MM.1S (cell line): ENCODE data around the gene SLC29A3.

Experiments
- EZH2 ChIP-seq: fragments of 300-600 bp; sonication (generic); optimal IDR thresholded peaks from 2 replicates; pipeline ENCODE3; 2017; ENCODE audit warnings: low read depth, mild to moderate bottlenecking, antibody characterized with exemption, low read length, mixed read lengths
- EZH2phosphoT487 ChIP-seq: fragments of 300-600 bp; sonication (generic); IDR thresholded peaks from 2 replicates; pipeline ENCODE4 v1.6.1; 2018; ENCODE audit warnings: antibody characterized with exemption, low read length
- TF ChIP-seq, protein P1 (sequence below): fragments of 300-600 bp; sonication (generic); IDR thresholded peaks from 2 replicates; pipeline ENCODE4 v1.5.1; 2016; ENCODE audit warnings: antibody characterized with exemption, low read length, mixed read lengths

DNA sequence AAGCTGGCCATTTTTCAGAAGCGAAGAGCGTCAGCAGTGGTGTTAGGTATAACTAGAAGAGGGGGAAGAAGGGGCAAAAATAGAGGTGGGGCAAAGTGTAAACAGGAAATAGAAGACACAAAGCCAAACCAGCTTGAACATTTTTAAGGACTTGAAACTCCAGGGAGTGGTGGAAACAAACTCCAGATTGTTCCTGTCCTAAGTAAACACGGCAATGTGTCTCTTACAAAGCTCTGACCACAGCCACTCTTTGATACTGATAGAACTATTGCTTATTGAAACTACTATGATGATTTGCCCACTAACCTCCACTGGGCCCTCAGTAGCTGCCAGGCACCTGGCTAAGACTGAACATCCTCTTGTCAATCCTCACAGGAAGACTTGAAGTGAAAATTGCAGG, 56.9 kb downstream of the SLC29A3 start:
- TF ChIP-seq EZH2 (no peak), EZH2phosphoT487 (no peak)
- TF ChIP-seq, protein P1, sequence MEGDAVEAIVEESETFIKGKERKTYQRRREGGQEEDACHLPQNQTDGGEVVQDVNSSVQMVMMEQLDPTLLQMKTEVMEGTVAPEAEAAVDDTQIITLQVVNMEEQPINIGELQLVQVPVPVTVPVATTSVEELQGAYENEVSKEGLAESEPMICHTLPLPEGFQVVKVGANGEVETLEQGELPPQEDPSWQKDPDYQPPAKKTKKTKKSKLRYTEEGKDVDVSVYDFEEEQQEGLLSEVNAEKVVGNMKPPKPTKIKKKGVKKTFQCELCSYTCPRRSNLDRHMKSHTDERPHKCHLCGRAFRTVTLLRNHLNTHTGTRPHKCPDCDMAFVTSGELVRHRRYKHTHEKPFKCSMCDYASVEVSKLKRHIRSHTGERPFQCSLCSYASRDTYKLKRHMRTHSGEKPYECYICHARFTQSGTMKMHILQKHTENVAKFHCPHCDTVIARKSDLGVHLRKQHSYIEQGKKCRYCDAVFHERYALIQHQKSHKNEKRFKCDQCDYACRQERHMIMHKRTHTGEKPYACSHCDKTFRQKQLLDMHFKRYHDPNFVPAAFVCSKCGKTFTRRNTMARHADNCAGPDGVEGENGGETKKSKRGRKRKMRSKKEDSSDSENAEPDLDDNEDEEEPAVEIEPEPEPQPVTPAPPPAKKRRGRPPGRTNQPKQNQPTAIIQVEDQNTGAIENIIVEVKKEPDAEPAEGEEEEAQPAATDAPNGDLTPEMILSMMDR: no peak
